Cardiac muscle cell (in vitro differentiated cells and primary cell): ENCODE data around the gene ELAVL1. TPM values are rescaled to one million over a fixed set of nuclear protein-coding genes. Genes with fewer than 3 reads are reported as not detected.

Experiments
- DNase-seq, 2 donors: peaks; one replicate each; pipeline versions ENCODE4 v3.0.0 to v3.0.0-alpha.2; 2010 to 2017; ENCODE audit warnings: low read depth in 1 of 2, low spot score in 1 of 2
- H3K27ac ChIP-seq: fragments of 200-600 bp; sonication (generic); 2 replicates; pipeline ENCODE4 v1.5.1; 2016
- H3K27me3 ChIP-seq: fragments of 200-600 bp; sonication (generic); 2 replicates; pipeline ENCODE4 v1.6.0; 2016; ENCODE audit warnings: control low read depth
- H3K36me3 ChIP-seq: fragments of 200-600 bp; sonication (generic); 2 replicates; pipeline ENCODE4 v1.5.1; 2016; ENCODE audit warnings: control low read depth
- H3K4me1 ChIP-seq: fragments of 200-600 bp; sonication (generic); 2 replicates; pipeline ENCODE4 v1.8.1; 2017; ENCODE audit warnings: low read depth, mild to moderate bottlenecking, mixed run types
- H3K4me3 ChIP-seq: fragments of 200-600 bp; sonication (generic); 2 replicates; pipeline ENCODE4 v1.5.1; 2016; ENCODE audit warnings: mild to moderate bottlenecking
- H3K9me3 ChIP-seq: fragments of 200-600 bp; sonication (generic); 2 replicates; pipeline ENCODE4 v1.5.1; 2017; ENCODE audit warnings: low read depth, mild to moderate bottlenecking, control low read depth
- CTCF ChIP-seq: IDR thresholded peaks from 2 replicates; pipeline ENCODE4 v1.5.1; 2012; ENCODE audit warnings: low read depth, mild to moderate bottlenecking, low read length
- polyA plus RNA-seq: library from polyadenylated mRNA; unstranded; fragments of >200 nt; fragmentation: Nextera tagmentation; extraction: Ambion mirVana; gene quantifications from 2 replicates; pipeline ENCODE4 v1.2.1, GENCODE V29; 2016
- total RNA-seq: library from RNA; depleted of rRNA; stranded (reverse); fragments of >200 nt; gene quantifications from 2 replicates; pipeline ENCODE4 v1.2.3, GENCODE V29; 2016

Gene ELAVL1
- total and polyA plus RNA-seq, 2 experiments from 2014 or later, result 66.5 to 104 TPM

- Histone ChIP-seq H3K36me3 (peaks cover 41% of the 10 kb centered on the region), H3K4me1 (no peaks in the 10 kb centered on the region), H3K27ac (no peak overlapping the region), H3K4me3 (no peak overlapping the region), H3K9me3 (no peaks in the 10 kb centered on the region), H3K27me3 (no peaks in the 10 kb centered on the region)
- no peak for DNase-seq
- TF ChIP-seq CTCF, result no peak
Observed at GRCh38 chr19:7980635-7981121, 24.8 kb downstream of the ELAVL1 start.

- H3K36me3 ChIP-seq, result peaks cover 41% of the 10 kb centered on the region
- no peak for DNase-seq
- TF ChIP-seq CTCF, result no peak
Observed at GRCh38 chr19:7980168-7980567, 25.3 kb downstream of the ELAVL1 start.

GRCh38 chr19:7979559-7979958 lies 25.9 kb downstream of the ELAVL1 start:
- TF ChIP-seq CTCF, result no peak

More at GRCh38 chr19:7980168-7980567, 25.3 kb downstream of the ELAVL1 start:
- Histone ChIP-seq H3K4me3 (no peak overlapping the region), H3K9me3 (no peaks in the 10 kb centered on the region), H3K27ac (no peak overlapping the region), H3K27me3 (no peaks in the 10 kb centered on the region), H3K4me1 (no peaks in the 10 kb centered on the region)

GRCh38 chr19:7979011-7979410 lies 26.4 kb downstream of the ELAVL1 start:
- Histone ChIP-seq H3K9me3 (no peaks in the 10 kb centered on the region), H3K27me3 (no peaks in the 10 kb centered on the region), H3K4me1 (no peaks in the 10 kb centered on the region), H3K27ac (no peak overlapping the region), H3K4me3 (no peak overlapping the region), H3K36me3 (peaks cover 40% of the 10 kb centered on the region)
- TF ChIP-seq CTCF, result no peak
- DNase-seq, result no peak

More at GRCh38 chr19:7979559-7979958, 25.9 kb downstream of the ELAVL1 start:
- H3K27me3 ChIP-seq, result no peaks in the 10 kb centered on the region
- no peaks in the 10 kb centered on the region for H3K9me3 ChIP-seq
- H3K36me3 ChIP-seq, result peaks cover 41% of the 10 kb centered on the region
- no peaks in the 10 kb centered on the region for H3K4me1 ChIP-seq
- H3K27ac ChIP-seq, result no peak overlapping the region
- H3K4me3 ChIP-seq, result no peak overlapping the region
- no peak for DNase-seq

- no peak for TF ChIP-seq CTCF
- H3K4me1 ChIP-seq, result no peaks in the 10 kb centered on the region
- H3K27me3 ChIP-seq, result no peaks in the 10 kb centered on the region
- H3K27ac ChIP-seq, result no peak overlapping the region
- peaks cover 40% of the 10 kb centered on the region for H3K36me3 ChIP-seq
- no peaks in the 10 kb centered on the region for H3K9me3 ChIP-seq
- no peak overlapping the region for H3K4me3 ChIP-seq
- no peak for DNase-seq
Observed at GRCh38 chr19:7978179-7978825, 27.1 kb downstream of the ELAVL1 start.
